SW 1271 (cell line): Measurements from ENCODE around the gene NDC1.

ENCODE experiments used
- DNase-seq, 2 experiments: peaks; one replicate each; lab custom pipeline; 2025; lab: John Stamatoyannopoulos, UW

NDC1 gene

DNA sequence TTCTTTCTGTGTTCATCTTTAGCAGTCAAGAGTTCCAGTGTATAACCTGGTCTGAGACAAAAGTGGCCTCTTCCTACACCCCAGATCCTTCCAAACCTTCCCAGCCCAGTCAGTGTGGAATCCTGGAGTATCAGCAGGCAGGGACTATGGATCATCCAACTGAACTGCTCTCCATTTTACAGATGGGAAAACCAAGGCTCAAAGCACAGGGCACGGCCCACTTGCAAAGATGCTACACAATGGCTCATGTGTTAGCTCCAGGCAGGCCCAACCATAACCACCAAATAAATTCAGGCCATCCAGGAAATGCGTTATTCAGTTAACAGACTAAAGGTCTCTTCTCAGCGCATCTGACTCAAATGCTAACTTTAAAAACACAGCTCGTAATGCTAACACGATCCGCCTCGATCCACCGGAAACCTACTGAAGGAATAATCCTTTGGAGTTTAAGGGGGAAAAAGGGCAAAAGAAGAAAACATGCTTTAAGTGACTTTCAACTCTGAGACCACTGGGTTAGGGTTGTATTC, 106.3 kb downstream of the NDC1 start:
- no peak for DNase-seq

DNA sequence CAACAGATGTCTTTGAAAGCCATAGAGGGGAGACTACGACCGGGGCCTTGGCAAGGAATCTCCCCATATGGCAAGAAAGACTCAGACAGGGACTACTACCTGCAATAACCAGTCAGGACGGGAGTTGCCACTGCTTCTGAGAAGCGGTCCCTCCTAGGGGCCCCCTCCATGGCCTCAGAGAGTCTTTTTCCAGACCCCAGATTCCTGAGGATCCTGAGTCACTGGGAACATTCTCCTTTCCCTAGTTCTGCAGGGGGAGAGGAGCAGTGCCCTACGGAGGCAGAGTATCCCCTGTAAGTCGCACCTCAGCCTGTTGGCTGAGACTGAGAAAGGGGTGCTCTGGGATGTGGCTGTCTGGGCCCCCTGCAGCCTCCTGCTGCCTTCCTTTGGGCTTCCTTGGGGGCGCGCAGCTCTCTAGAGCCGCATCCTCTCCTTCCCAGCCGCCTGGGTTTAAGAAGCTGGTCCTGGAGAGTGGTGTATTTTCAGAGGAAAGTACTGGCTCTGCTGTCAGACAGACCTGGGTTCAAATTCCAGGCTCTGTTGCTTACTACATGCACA, 107.0 kb downstream of the NDC1 start:
- no peak for DNase-seq

DNA sequence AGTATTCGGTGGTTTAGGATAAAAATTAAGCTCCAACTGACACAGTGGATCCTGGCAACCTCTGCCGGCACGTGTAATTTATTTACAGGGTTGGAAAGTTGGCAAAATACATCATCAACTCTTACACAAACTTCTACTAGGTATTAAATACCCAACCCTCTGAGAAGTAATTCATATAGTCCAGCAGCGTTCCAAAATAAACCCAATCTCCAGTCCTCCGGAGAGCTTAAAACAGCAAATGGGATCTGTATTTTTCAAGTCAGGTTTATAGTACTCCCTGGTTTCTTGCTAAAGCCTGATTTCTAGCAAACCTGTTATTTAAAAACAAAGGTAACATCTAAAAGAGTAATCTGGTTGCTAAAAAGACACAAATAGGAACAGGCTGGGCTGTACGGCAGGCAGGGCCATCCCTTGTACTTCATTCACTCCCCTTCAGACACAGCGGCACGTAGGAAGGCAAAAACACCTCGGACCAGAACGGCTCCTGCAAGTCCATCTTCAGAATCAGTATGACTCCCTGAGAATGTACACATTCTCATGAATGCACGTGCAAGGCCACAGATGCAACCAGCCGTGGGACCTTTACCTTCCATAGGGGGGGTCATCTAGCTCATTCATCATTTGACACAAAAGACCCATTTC, 107.8 kb downstream of the NDC1 start:
- DNase-seq = no peak

GRCh38 chr1:53729456-53730223, 108.5 kb downstream of the NDC1 start:
- DNase-seq = no peak

DNA sequence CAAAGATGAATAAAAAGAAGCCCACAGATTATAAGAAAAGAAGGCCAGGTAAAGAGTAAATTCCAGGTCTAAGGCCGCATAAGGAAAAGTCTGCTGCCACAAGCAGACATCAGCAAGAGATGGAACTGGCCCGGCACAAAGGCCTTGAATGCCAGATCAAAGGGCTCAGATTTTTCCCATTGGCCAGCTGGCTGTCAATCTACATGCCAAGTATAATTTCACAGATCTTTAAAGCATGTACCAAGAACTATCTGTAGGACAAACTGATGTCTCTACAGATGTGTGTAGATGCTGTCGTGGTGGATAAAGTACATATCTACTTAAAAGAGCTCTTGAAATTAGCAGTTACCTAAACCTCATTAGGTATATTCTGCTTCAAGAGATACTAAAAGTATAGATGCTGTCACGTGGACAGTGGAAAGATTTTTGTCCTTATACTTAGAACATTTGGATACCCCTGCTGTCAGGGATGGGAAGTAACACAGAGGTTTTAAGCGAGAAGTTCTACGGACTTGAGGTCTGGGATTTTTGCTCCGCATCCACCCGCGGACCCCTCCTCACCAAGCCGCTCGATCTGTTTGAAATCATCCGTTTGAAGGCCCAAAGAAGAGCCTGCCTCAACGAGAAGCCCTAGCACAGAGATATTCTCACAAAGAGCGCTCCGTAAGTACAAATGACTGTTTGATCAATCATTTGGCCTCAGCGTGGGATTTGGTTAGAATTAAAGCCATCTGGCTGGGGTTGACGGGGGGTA, 109.2 kb downstream of the NDC1 start:
- no peak for DNase-seq

DNA sequence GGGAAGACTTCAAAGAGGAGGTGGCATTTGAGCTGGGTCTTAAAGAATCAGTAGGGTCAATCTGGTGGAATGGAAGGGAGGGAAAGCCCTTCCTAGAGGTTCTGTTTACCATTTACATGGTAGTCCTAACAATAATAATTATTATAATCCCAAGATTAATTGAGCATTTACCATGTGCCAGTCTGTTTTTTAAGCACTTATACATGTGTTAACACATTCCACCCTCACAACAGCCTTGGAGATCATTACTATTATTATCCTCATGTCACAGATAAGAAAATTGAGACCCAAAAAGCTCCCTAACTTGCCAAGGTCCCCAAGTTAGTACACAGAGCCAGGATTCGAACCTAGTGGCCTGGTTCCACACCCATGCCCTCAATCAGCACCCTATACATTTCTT, 109.9 kb downstream of the NDC1 start:
- DNase-seq = no peak

- no peak for DNase-seq
These were observed 110.5 kb downstream of the NDC1 start for GRCh38 chr1:53727461-53728092.

DNA sequence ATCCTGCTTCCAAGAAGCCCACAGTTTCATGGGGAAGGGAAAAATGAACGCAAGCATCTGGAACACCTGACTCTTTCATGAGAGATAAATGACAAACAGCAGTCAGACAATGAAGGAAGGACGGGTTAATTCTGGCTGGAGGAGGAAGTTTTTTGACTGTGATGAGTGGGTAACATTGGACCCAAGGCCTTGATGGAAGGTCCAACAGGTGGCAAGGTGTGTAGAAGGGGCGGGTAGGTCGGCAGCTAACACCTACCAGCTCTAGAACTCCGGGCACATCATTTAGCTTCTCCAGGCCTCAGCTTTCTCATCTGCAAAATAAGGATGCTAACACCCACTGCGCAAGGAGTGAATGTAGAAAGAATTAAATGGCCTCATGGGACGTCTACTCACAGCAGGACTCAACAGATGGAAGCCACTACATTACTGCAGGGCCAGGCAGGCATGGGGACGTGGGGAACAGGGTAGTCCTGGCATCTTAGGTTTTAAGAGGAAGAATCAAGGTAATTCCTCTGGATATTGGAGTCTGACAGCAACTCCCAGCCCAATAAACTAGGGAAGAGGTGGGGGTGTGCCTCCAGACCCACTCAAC, 112.0 kb downstream of the NDC1 start:
- no peak for DNase-seq

DNA sequence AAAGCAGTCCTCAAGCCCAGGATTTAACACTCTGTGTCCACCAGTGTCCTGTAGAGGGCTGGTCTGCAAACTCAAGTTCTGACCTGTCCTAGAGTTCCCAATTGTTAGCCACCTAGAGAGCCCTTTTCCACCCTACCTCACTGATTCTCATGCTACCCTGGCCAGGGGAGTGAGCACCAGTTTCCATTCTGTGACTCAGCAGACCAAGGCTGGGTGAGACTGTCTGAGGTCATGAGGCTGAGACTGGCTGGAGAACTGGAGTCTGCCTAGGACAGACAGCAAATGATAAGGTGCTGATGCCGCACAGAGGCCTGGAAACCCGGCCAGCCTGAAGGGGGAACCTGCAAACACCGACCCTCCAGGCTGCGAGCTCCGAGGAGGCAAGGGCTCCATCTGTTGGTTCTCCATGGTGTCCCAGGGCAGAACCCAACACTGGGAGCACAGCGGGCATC, 112.8 kb downstream of the NDC1 start:
- no peak for DNase-seq

- DNase-seq = no peak
These were observed 116.1 kb downstream of the NDC1 start for GRCh38 chr1:53722025-53722424.

- DNase-seq = no peak
These were observed 117.0 kb downstream of the NDC1 start for GRCh38 chr1:53721088-53721487.

- no peak for DNase-seq
These were observed 118.6 kb downstream of the NDC1 start for GRCh38 chr1:53719469-53719868.

DNA sequence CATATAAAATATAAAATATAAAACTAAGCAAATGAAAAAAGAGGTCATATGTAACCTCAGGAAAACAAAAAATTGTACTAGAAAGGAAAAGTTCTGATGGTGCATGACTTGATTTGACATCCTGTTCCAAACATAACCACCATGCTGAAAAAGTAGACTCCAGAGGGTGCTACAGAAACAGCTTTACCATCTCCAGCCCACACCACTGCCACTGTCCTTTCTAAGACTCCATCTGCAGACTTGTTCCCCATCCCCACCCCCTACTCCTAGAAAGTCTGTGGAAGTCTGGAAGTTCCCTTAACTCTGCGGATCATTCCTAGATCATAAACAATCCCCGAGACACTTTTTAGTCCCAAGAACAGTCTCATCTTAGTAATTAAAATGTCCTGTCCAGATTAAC, 119.7 kb downstream of the NDC1 start:
- no peak for DNase-seq

- no peak for DNase-seq
These were observed 120.9 kb downstream of the NDC1 start for GRCh38 chr1:53717025-53717804.

DNA sequence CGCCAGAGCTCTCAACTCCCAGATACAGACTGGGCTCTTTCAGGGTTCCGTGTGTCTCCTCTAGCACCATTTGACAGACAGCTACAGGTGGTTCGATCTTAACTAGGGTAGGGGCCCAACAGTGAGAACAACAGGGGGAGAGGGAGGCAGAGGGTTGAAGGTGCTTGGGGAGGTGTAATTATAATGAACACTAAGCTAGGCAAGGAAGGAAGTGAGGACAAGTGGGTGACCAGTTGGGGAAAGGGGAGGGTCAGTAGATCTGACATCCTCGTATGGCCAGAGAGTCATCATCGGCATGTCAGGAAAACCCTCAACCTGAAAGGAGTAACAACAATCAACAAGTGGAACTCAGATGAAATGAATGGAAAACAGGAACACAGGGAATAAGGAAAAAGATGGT, 121.9 kb downstream of the NDC1 start:
- DNase-seq = no peak

GRCh38 chr1:53715478-53715877, 122.6 kb downstream of the NDC1 start:
- DNase-seq = no peak
